Suprapubic skin (tissue), 4 donors: Measurements from ENCODE around the gene FNBP1L. TPM values are rescaled to one million over a fixed set of nuclear protein-coding genes. Genes with fewer than 3 reads are reported as not detected.

Source experiments
- DNase-seq, 2 donors: peaks; one replicate each; pipeline ENCODE4 v3.0.0-alpha.2; 2019; ENCODE audit warnings: low spot score in 2 of 2
- H3K27ac ChIP-seq: fragments of 200-600 bp; sonication (generic); one replicate; pipeline ENCODE4 v1.5.1; 2019
- H3K27me3 ChIP-seq: fragments of 200-600 bp; sonication (generic); one replicate; pipeline ENCODE4 v1.5.1; 2019
- H3K36me3 ChIP-seq: fragments of 200-600 bp; sonication (generic); one replicate; pipeline ENCODE4 v1.5.1; 2019
- H3K4me1 ChIP-seq: fragments of 200-600 bp; sonication (generic); one replicate; pipeline ENCODE4 v1.5.1; 2019
- H3K4me3 ChIP-seq: fragments of 200-600 bp; sonication (generic); one replicate; pipeline ENCODE4 v1.5.1; 2019; ENCODE audit warnings: mild to moderate bottlenecking
- H3K9me3 ChIP-seq: fragments of 200-600 bp; sonication (generic); one replicate; pipeline ENCODE4 v1.5.1; 2019
- EP300 ChIP-seq: sonication (generic); formaldehyde crosslinking; IDR thresholded peaks from one replicate; pipeline ENCODE4 v1.6.1; 2017; ENCODE audit warnings: antibody characterized with exemption
- POLR2A ChIP-seq, 2 donors: fragments of 450-650 bp; IDR thresholded peaks; one replicate each; pipeline ENCODE4 v1.6.1; 2017; ENCODE audit warnings: antibody characterized with exemption in 2 of 2, mild to moderate bottlenecking in 2 of 2, moderate library complexity in 2 of 2
- POLR2AphosphoS5 ChIP-seq, 3 donors: sonication (generic); formaldehyde crosslinking; IDR thresholded peaks; one replicate each; pipeline ENCODE4 v1.6.1; 2017; ENCODE audit warnings: antibody characterized with exemption in 3 of 3
- WGBS: methylation state at CpG from one replicate; pipeline ENCODE4 v1.1.5; 2018; 5-methylcytosine and 5-hydroxymethylcytosine counted together
- total RNA-seq, 4 donors: library from RNA; depleted of rRNA; stranded (reverse); fragments of >200 nt; gene quantifications; one replicate each; pipeline ENCODE4 v1.1.0, GENCODE V29; 2016
- TF ChIP-seq, protein P1 (sequence below), 2 donors: fragments of 200-600 bp in 1 of 2; fragments of 450-650 bp in 1 of 2; sonication (generic) in 1 of 2; IDR thresholded peaks; one replicate each; pipeline ENCODE4 v1.5.1; 2016 to 2019; ENCODE audit warnings: antibody characterized with exemption in 2 of 2, mild to moderate bottlenecking in 1 of 2, moderate library complexity in 1 of 2

Gene FNBP1L
- total RNA-seq, 4 donors from 2014 or later, result 18.6 to 60.8 (median 25.2) TPM

DNA sequence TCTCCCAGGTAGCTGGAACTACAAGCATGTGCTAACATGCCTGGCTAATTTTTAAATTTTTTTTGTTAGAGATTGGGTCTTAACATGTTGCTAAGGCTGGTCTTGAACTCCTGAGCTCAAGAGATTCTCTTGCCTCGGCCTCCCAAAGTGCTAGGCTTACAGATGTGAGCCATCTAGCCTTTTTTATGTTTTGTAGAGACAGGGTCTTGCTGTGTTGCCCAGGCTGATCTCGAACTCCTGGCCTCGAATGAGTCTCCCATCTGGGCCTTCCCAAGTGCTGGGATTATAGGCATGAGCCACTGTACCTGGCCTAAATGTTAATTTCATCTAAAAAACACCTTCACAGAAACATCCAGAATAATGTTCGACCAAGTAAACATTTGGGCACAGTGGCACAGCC lies 48.6 kb downstream of the FNBP1L start:
- Histone ChIP-seq H3K27me3 (no peaks in the 10 kb centered on the region), H3K27ac (no peak overlapping the region), H3K36me3 (no peaks in the 10 kb centered on the region), H3K9me3 (no peaks in the 10 kb centered on the region), H3K4me3 (no peak overlapping the region), H3K4me1 (no peaks in the 10 kb centered on the region)
- WGBS, result 84% methylated on average over 3 of the region's 4 CpGs
- no peak for DNase-seq
- no peak for TF ChIP-seq POLR2AphosphoS5 (IDR thresholded peaks at IDR 0.05)
- no peak for TF ChIP-seq POLR2A (IDR thresholded peaks at IDR 0.05)
- no peak for TF ChIP-seq EP300
- TF ChIP-seq, protein P1, sequence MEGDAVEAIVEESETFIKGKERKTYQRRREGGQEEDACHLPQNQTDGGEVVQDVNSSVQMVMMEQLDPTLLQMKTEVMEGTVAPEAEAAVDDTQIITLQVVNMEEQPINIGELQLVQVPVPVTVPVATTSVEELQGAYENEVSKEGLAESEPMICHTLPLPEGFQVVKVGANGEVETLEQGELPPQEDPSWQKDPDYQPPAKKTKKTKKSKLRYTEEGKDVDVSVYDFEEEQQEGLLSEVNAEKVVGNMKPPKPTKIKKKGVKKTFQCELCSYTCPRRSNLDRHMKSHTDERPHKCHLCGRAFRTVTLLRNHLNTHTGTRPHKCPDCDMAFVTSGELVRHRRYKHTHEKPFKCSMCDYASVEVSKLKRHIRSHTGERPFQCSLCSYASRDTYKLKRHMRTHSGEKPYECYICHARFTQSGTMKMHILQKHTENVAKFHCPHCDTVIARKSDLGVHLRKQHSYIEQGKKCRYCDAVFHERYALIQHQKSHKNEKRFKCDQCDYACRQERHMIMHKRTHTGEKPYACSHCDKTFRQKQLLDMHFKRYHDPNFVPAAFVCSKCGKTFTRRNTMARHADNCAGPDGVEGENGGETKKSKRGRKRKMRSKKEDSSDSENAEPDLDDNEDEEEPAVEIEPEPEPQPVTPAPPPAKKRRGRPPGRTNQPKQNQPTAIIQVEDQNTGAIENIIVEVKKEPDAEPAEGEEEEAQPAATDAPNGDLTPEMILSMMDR (IDR thresholded peaks at IDR 0.05), result no peak

DNA sequence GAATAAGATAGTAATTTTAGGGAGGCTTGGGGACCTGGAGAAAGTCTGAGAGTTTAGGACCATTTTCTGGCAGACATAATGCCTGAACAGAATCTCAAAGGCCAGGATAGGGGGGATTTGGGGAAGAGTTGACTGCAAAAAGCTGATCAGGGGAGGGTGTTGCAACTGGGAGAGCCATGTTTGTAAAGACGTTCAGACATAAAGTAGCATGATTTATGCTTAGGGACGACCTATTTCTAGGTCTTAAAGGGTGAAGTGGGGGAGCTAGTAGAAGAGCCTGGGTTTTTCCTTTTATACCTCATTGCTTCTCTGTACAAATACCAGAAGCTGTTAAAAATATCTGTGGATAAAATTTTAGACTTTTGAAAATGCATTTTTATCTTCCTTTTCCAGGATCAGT lies 51.2 kb downstream of the FNBP1L start:
- Histone ChIP-seq H3K36me3 (no peaks in the 10 kb centered on the region), H3K27ac (no peak overlapping the region), H3K27me3 (no peaks in the 10 kb centered on the region), H3K4me1 (no peaks in the 10 kb centered on the region), H3K9me3 (no peaks in the 10 kb centered on the region), H3K4me3 (no peak overlapping the region)
- no peak for DNase-seq
- 57% methylated on average over 2 of the region's 2 CpGs for WGBS
- TF ChIP-seq POLR2A (IDR thresholded peaks at IDR 0.05), result no peak
- TF ChIP-seq, protein P1 (IDR thresholded peaks at IDR 0.05), result no peak
- no peak for TF ChIP-seq POLR2AphosphoS5 (IDR thresholded peaks at IDR 0.05)
- no peak for TF ChIP-seq EP300

DNA sequence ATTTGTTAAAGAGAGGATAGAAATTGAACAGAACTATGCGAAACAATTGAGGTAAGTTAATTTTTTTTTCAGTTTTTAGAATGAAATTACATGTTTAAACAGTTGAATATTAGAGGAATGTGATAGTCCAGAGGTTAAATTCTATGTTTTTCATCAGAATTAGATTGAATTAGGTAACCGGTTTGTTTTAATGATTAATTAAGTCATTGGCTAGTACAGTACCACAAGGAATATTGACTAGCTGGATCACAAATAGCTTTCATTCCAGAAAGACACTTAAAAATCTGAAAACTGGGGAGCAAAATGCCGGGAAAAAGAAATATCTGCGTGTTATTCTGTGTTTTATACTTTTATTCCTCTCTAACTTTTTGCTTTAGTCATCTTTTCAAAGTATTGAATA lies 51.6 kb downstream of the FNBP1L start:
- Histone ChIP-seq H3K4me3 (no peak overlapping the region), H3K4me1 (no peaks in the 10 kb centered on the region), H3K27ac (no peak overlapping the region), H3K27me3 (no peaks in the 10 kb centered on the region), H3K9me3 (no peaks in the 10 kb centered on the region), H3K36me3 (no peaks in the 10 kb centered on the region)
- WGBS, result 95% methylated on average over 4 of the region's 4 CpGs
- no peak for TF ChIP-seq POLR2A (IDR thresholded peaks at IDR 0.05)
- no peak for TF ChIP-seq POLR2AphosphoS5 (IDR thresholded peaks at IDR 0.05)
- no peak for TF ChIP-seq EP300
- no peak for DNase-seq

DNA sequence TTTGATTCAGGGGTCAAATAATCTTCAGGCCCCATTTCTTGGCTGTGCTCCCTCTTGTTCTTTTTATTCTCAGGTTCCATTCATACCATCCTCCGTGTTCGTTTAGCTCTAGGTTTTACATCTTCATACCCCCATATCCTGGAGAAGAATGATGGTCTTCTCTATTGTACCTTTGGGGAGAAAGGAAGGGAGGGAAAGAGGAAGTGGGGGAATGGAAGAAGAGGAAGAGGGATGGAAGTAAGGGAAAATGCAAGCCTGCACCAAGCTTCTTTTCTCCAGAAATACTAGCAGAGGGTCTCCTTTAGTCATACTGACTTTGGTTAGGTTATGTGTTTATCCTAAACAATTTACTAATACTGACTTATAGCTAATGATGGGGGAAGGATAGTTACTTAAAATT lies 52.4 kb downstream of the FNBP1L start:
- WGBS, result 86% methylated on average over 2 of the region's 2 CpGs
- DNase-seq, result no peak
- Histone ChIP-seq H3K27ac (no peak overlapping the region), H3K4me3 (no peak overlapping the region), H3K27me3 (no peaks in the 10 kb centered on the region), H3K36me3 (no peaks in the 10 kb centered on the region), H3K9me3 (no peaks in the 10 kb centered on the region), H3K4me1 (no peaks in the 10 kb centered on the region)
- TF ChIP-seq, protein P1 (IDR thresholded peaks at IDR 0.05), result no peak
- TF ChIP-seq EP300 (no peak), POLR2A (IDR thresholded peaks at IDR 0.05) (no peak), POLR2AphosphoS5 (IDR thresholded peaks at IDR 0.05) (no peak)

DNA sequence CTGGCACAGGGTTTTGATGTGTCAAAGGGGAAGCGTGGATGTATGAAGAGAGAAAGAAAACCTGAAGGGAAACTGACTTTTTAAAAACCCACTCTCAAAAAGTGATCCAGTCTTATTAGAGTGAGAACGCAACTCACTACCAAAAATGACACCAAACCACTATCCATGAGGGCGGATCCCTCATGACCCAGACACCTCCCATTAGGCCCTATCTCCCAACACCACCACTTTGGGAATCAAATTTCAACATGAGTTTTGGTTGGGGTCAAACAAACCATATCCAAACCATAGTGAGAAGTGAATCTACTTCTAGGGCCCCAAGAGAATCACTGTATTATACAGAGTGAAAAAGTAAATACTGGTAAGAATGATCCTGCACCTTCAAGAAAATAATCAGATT lies 53.5 kb downstream of the FNBP1L start:
- H3K9me3 ChIP-seq, result no peaks in the 10 kb centered on the region
- no peak overlapping the region for H3K4me3 ChIP-seq
- WGBS, result 93% methylated on average over 3 of the region's 3 CpGs
- H3K4me1 ChIP-seq, result no peaks in the 10 kb centered on the region
- TF ChIP-seq POLR2A (IDR thresholded peaks at IDR 0.05), result no peak
- TF ChIP-seq, protein P1 (IDR thresholded peaks at IDR 0.05), result no peak
- TF ChIP-seq POLR2AphosphoS5 (IDR thresholded peaks at IDR 0.05), result no peak
- TF ChIP-seq EP300, result no peak
- H3K36me3 ChIP-seq, result no peaks in the 10 kb centered on the region
- no peak for DNase-seq
- no peaks in the 10 kb centered on the region for H3K27me3 ChIP-seq
- H3K27ac ChIP-seq, result no peak overlapping the region

DNA sequence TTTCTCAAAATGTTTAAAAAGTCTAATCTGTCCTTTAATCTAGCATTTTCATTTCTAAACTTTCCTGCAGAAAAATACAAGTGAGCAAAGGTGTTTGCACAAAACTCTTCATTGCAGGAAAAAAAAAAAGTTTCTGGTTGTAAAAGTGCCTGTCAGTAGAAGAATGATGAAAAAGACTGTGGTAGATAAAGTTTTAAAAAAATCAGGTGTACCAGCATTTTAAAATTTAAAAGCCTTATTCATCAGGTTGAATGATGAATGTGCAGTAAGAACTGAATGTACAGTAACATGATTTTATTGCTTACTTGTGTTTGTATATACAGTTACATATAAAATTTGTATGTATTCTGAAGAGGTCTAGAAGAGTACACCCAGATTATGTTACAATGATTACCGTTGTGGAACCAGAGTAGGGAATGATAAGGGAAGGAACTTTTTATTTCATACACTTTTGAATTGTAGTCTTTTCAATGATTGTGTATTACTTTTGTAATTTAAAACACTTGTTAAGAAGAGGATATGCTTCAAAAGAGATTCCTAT lies 54.0 kb downstream of the FNBP1L start:
- TF ChIP-seq POLR2A (IDR thresholded peaks at IDR 0.05) (no peak), EP300 (no peak), POLR2AphosphoS5 (IDR thresholded peaks at IDR 0.05) (no peak)
- TF ChIP-seq, protein P1 (IDR thresholded peaks at IDR 0.05), result no peak
- Histone ChIP-seq H3K27ac (no peak overlapping the region), H3K36me3 (no peaks in the 10 kb centered on the region), H3K4me3 (no peak overlapping the region), H3K27me3 (no peaks in the 10 kb centered on the region), H3K9me3 (no peaks in the 10 kb centered on the region), H3K4me1 (no peaks in the 10 kb centered on the region)
- WGBS, result 65% methylated on average over 1 of the region's 1 CpG
- no peak for DNase-seq
